HL-60 (cell line): ENCODE data around the gene MRPL58.

Experiments used
- GABPA ChIP-seq: IDR thresholded peaks from 2 replicates; pipeline ENCODE4 v1.6.1; 2012; ENCODE audit warnings: low read depth
- TF ChIP-seq, protein P1 (sequence below): IDR thresholded peaks from one replicate; pipeline ENCODE4 v1.5.1; 2011; ENCODE audit warnings: low read length, control low read depth, inconsistent platforms; ENCODE audit not compliant: insufficient read depth

DNA sequence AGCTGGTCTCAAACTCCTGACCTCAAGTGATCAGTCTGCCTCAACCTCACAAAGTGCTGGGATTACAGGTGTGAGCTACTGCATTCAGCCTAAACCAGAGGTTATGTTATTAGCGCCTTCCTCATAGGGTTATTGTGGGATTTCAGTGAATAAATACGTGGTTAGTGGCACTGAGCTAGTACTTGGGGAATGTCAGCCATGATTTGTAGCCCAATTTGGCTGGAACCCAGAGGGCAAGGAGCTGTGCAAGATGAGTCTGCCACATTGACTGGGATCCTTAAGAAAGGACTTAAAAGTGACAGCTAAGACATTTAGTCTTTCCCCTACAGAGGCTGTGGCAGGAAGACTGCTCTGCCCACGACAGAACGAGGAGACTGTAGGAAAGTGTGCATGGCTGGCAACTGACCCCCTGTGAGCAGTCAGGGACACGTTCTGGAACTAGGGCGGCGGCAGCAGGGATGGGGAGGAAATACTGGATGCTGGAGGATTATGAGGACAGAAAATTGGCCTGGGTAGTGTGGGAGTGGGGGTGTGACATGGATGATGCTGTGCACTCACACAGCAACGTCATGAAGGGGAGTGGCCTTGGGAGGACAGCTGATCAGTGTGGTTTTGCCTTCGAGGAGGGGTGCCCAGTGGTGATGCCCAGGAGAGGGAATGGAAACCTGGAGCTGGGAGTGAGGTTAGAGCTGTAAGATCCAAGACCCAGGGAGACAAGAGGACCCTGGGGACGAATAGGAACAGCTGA lies 19.7 kb downstream of the MRPL58 start:
- TF ChIP-seq, protein P1, sequence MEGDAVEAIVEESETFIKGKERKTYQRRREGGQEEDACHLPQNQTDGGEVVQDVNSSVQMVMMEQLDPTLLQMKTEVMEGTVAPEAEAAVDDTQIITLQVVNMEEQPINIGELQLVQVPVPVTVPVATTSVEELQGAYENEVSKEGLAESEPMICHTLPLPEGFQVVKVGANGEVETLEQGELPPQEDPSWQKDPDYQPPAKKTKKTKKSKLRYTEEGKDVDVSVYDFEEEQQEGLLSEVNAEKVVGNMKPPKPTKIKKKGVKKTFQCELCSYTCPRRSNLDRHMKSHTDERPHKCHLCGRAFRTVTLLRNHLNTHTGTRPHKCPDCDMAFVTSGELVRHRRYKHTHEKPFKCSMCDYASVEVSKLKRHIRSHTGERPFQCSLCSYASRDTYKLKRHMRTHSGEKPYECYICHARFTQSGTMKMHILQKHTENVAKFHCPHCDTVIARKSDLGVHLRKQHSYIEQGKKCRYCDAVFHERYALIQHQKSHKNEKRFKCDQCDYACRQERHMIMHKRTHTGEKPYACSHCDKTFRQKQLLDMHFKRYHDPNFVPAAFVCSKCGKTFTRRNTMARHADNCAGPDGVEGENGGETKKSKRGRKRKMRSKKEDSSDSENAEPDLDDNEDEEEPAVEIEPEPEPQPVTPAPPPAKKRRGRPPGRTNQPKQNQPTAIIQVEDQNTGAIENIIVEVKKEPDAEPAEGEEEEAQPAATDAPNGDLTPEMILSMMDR, result no peak
- no peak for TF ChIP-seq GABPA
